ENCODE measurements around the gene U2AF1L4.

Gene U2AF1L4

GRCh38 chr19:35766571-35767104, 21.4 kb upstream of the U2AF1L4 start:
- H3K4me3 ChIP-seq (ENCODE audit: low read depth, low read length), result no peak overlapping the region
- no peak for TF ChIP-seq POLR2A (IDR thresholded peaks at IDR 0.05; ENCODE audit: extremely low read depth, insufficient read length)
- no peak for TF ChIP-seq CTCF (IDR thresholded peaks at IDR 0.05; ENCODE audit: low read depth, low read length)
- no peak for TF ChIP-seq MAX (IDR thresholded peaks at IDR 0.05; ENCODE audit: low read depth, low read length)
- TF ChIP-seq MYC (IDR thresholded peaks at IDR 0.05; ENCODE audit: low read depth, low read length), result no peak
- DNase-seq (ENCODE audit: low read depth), result no peak

- H3K4me3 ChIP-seq (ENCODE audit: low read depth, low read length), result no peak overlapping the region
- DNase-seq (ENCODE audit: low read depth), result no peak
These were observed 19.5 kb upstream of the U2AF1L4 start for GRCh38 chr19:35764432-35765315.

GRCh38 chr19:35760711-35761349, 15.6 kb upstream of the U2AF1L4 start:
- TF ChIP-seq CTCF (IDR thresholded peaks at IDR 0.05; ENCODE audit: low read depth, low read length) (no peak), MYC (IDR thresholded peaks at IDR 0.05; ENCODE audit: low read depth, low read length) (no peak), MAX (IDR thresholded peaks at IDR 0.05; ENCODE audit: low read depth, low read length) (no peak), POLR2A (IDR thresholded peaks at IDR 0.05; ENCODE audit: extremely low read depth, insufficient read length) (no peak)
- H3K4me3 ChIP-seq (ENCODE audit: low read depth, low read length), result no peak overlapping the region
- no peak for DNase-seq (ENCODE audit: low read depth)

More at GRCh38 chr19:35764432-35765315, 19.5 kb upstream of the U2AF1L4 start:
- TF ChIP-seq MYC (IDR thresholded peaks at IDR 0.05; ENCODE audit: low read depth, low read length), result no peak
- no peak for TF ChIP-seq POLR2A (IDR thresholded peaks at IDR 0.05; ENCODE audit: extremely low read depth, insufficient read length)
- TF ChIP-seq MAX (IDR thresholded peaks at IDR 0.05; ENCODE audit: low read depth, low read length), result no peak
- TF ChIP-seq CTCF (IDR thresholded peaks at IDR 0.05; ENCODE audit: low read depth, low read length), result no peak

- TF ChIP-seq CTCF (IDR thresholded peaks at IDR 0.05; ENCODE audit: low read depth, low read length) (no peak), POLR2A (IDR thresholded peaks at IDR 0.05; ENCODE audit: extremely low read depth, insufficient read length) (no peak), MAX (IDR thresholded peaks at IDR 0.05; ENCODE audit: low read depth, low read length) (no peak), MYC (IDR thresholded peaks at IDR 0.05; ENCODE audit: low read depth, low read length) (no peak)
- no peak overlapping the region for H3K4me3 ChIP-seq (ENCODE audit: low read depth, low read length)
- no peak for DNase-seq (ENCODE audit: low read depth)
These were observed 14.5 kb upstream of the U2AF1L4 start for GRCh38 chr19:35759697-35760096.

GRCh38 chr19:35757749-35758608, 12.8 kb upstream of the U2AF1L4 start, which contains the start of gene PROSER3:
Gene PROSER3 (plus strand): TSS chr19:35758176. CDS start chr19:35758216, 40 bp downstream.
- peak within 1 kb of the TSS; percentile 87 for H3K4me3 ChIP-seq (ENCODE audit: low read depth, low read length)
- DNase-seq (ENCODE audit: low read depth), result peak; percentile 97
- no peak for TF ChIP-seq CTCF (IDR thresholded peaks at IDR 0.05; ENCODE audit: low read depth, low read length)
- peak; percentile 74 for TF ChIP-seq POLR2A (IDR thresholded peaks at IDR 0.05; ENCODE audit: extremely low read depth, insufficient read length)
- peak; percentile 11; the same call in 1 of the 2 replicates for TF ChIP-seq MAX (IDR thresholded peaks at IDR 0.05; ENCODE audit: low read depth, low read length)
- TF ChIP-seq MYC (IDR thresholded peaks at IDR 0.05; ENCODE audit: low read depth, low read length), result 0 out of 2 replicates have a peak, but pooled peaks have one; percentile 33

All from NB4 (cell line).